ENCODE results near the gene TBR1. TPM values are rescaled to one million over a fixed set of nuclear protein-coding genes. Genes with fewer than 3 reads are reported as not detected.

The TBR1 gene
- total RNA-seq: not detected in 2 replicates

GRCh38 chr2:161415987-161416707, at the start of gene TBR1:
Gene TBR1, plus strand, starts transcription at chr2:161416297. Its CDS starts 114 bp downstream, at chr2:161416411.

Other genes with a start within 250 kb of the TBR1 start
- gene PSMD14, start 107.9 kb upstream of the TBR1 start, total RNA-seq: 27.5 and 81.6 TPM in 2 replicates
- not detected in 2 replicates for gene SLC4A10, start 208.1 kb downstream of the TBR1 start, total RNA-seq